Testis (tissue), 3 donors: ENCODE data around the gene GALE. TPM values are rescaled to one million over a fixed set of nuclear protein-coding genes. Genes with fewer than 3 reads are reported as not detected.

Source experiments
- DNase-seq: peaks from one replicate; pipeline ENCODE4 v3.0.0-alpha.2; 2019
- H3K27ac ChIP-seq, 2 donors: fragments of 200-600 bp; sonication (generic); one replicate each; pipeline ENCODE4 v1.5.1; 2019
- H3K27me3 ChIP-seq: fragments of 200-600 bp; sonication (generic); one replicate; pipeline ENCODE4 v1.5.1; 2019
- H3K36me3 ChIP-seq: fragments of 200-600 bp; sonication (generic); one replicate; pipeline ENCODE4 v1.5.1; 2017; ENCODE audit warnings: low read depth; ENCODE audit errors: missing control alignments
- H3K4me1 ChIP-seq: fragments of 200-600 bp; sonication (generic); one replicate; pipeline ENCODE4 v1.5.1; 2019
- H3K4me3 ChIP-seq, 2 donors: fragments of 200-600 bp; sonication (generic); one replicate each; pipeline ENCODE4 v1.5.1; 2017 to 2019
- H3K9me3 ChIP-seq: fragments of 200-600 bp; sonication (generic); one replicate; pipeline ENCODE4 v1.5.1; 2017
- POLR2A ChIP-seq: fragments of 450-650 bp; IDR thresholded peaks from one replicate; pipeline ENCODE4 v1.6.1; 2017; ENCODE audit warnings: antibody characterized with exemption, mild to moderate bottlenecking, moderate library complexity
- WGBS, 2 donors: methylation state at CpG; one replicate each; pipeline ENCODE4 v1.1.5; 2018; 5-methylcytosine and 5-hydroxymethylcytosine counted together
- intact Hi-C: fragments of 100-400 bp; cut with DNase I; formaldehyde crosslinking; loops from one replicate; pipeline ENCODE4 v1.15.1; 2023; ENCODE audit warnings: low total_unique reads
- polyA plus RNA-seq: library from polyadenylated mRNA; stranded (reverse); fragments of 350-450 nt; fragmentation: Illumina TruSeq; extraction: RNeasy Lipid Tissue Mini Kit (QIAGEN cat#74804); gene quantifications from one replicate; pipeline ENCODE4 v1.2.3, GENCODE V29; 2014; ENCODE audit warnings: low read depth, low replicate concordance; ENCODE audit not compliant: insufficient read depth
- total RNA-seq, 2 donors: library from RNA; depleted of rRNA; stranded (reverse); fragments of >200 nt; gene quantifications; one replicate each; pipeline ENCODE4 v1.2.3, GENCODE V29; 2016
- TF ChIP-seq, protein P1 (sequence below), 3 experiments: fragments of 450-650 bp in 2 of 3; fragments of 200-600 bp in 1 of 3; sonication (generic) in 1 of 3; IDR thresholded peaks; one replicate each; pipeline ENCODE4 v1.5.1; 2016 to 2019; ENCODE audit warnings: antibody characterized with exemption in 3 of 3, mild to moderate bottlenecking in 2 of 3, moderate library complexity in 1 of 3

Gene GALE
- total and polyA plus RNA-seq, 3 donors from 2014 or later = 18.7 to 26.1 (median 23.2) TPM

DNA sequence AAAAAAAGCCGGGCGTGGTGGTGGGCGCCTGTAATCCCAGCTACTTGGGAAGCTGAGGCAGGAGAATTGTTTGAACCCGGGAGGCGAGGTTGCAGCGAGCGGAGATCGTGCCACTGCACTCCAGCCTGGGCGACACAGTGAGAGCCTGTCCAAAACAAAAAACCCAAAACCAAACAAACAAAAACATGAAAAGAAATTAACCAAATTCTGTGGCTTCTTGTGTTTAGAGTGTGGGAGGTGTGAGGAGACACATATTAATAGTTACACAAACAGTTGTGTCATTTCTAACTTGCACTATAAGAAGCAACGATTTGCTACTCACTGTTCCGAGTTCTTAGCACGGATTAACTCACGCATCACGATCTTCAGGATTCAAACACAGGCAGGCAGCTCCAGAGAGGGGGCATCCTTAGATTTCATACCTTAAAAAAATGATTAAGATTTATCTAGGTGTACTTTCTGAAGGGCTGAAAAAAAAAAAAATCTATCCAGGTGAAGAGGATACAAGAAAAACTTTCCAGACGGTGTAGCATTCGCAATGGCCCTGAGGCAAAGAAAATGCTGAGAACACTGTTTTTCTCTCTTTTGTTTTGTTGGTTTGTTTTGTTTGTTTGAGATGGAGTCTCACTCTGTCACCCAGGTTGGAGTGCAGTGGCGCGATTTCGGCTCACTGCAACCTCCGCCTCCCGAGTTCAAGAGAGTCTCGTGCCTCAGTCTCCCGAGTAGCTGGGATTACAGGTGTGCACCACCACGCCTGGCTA is 25.4 kb upstream of the GALE start:
- peak overlapping the region in 1 of 2 donors; percentile 93 for H3K27ac ChIP-seq
- 32 to 46% methylated on average over 24 of the region's 24 CpGs for WGBS, 2 donors

DNA sequence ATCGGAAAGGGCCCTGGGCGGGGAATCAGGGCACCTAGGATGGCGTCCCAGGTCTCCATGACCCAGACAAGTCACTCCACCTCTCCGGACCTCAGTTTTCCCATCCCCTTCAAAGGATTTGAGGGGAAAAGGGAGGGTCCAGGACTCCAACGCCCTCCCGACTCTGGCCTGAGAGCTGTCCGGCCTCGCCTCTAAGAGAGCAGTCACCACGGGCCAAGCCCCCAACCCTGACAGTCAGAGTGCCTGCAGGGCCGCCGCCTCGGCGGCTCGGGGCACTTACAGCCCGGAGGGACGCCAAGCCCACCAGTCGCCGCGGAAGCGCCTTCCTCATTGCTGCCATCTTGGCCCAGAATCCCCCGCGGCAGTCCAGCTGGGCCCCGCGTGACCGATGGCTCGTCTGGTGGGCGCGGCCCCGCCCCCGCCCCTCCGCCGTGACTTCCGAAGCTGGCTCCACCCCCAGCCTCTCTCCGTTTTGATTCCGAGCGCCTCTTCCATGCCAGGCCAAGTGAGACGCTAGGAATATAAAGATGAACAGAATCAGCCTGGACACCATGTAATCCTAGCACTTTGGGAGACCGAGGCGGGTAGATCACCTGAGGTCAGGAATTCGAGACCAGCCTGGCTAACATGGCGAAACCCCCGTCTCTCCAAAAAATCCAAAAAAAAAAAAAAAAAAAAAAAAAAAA is 24.7 kb upstream of the GALE start, which contains the start of gene HMGCL:
TSS of gene HMGCL (minus strand) at position 354 of the 686 bp plus-strand sequence. CDS start at position 340, 14 bp downstream.
- peak; percentile 44 for TF ChIP-seq POLR2A
- TF ChIP-seq, protein P1, sequence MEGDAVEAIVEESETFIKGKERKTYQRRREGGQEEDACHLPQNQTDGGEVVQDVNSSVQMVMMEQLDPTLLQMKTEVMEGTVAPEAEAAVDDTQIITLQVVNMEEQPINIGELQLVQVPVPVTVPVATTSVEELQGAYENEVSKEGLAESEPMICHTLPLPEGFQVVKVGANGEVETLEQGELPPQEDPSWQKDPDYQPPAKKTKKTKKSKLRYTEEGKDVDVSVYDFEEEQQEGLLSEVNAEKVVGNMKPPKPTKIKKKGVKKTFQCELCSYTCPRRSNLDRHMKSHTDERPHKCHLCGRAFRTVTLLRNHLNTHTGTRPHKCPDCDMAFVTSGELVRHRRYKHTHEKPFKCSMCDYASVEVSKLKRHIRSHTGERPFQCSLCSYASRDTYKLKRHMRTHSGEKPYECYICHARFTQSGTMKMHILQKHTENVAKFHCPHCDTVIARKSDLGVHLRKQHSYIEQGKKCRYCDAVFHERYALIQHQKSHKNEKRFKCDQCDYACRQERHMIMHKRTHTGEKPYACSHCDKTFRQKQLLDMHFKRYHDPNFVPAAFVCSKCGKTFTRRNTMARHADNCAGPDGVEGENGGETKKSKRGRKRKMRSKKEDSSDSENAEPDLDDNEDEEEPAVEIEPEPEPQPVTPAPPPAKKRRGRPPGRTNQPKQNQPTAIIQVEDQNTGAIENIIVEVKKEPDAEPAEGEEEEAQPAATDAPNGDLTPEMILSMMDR (IDR thresholded peaks at IDR 0.05) = peak in 1 of 3 experiments; percentile 1
- H3K4me3 ChIP-seq = peak within 1 kb of the TSS; percentile 77 to 84
- H3K36me3 ChIP-seq = no peaks in the 10 kb centered on the region
- peak; percentile 96 for DNase-seq
- H3K27ac ChIP-seq = peak within 1 kb of the TSS; percentile 75 to 93
- H3K4me1 ChIP-seq = peaks cover 6% of the 10 kb centered on the region
- whole genome bisulfite sequencing, 2 donors = 0% methylated on average over 4 to 42 of the region's 42 CpGs
- H3K27me3 ChIP-seq = no peaks in the 10 kb centered on the region
- intact Hi-C loops = no loop called here
- no peaks in the 10 kb centered on the region for H3K9me3 ChIP-seq

More for the DNA sequence above, 25.4 kb upstream of the GALE start:
- H3K9me3 ChIP-seq = no peaks in the 10 kb centered on the region
- DNase-seq = no peak
- peaks cover 6% of the 10 kb centered on the region for H3K4me1 ChIP-seq
- intact Hi-C loops = no loop called here
- no peaks in the 10 kb centered on the region for H3K27me3 ChIP-seq
- peak overlapping the region; percentile 77 to 84 for H3K4me3 ChIP-seq
- TF ChIP-seq, protein P1 (IDR thresholded peaks at IDR 0.05) = no peak
- TF ChIP-seq POLR2A = no peak
- no peaks in the 10 kb centered on the region for H3K36me3 ChIP-seq

DNA sequence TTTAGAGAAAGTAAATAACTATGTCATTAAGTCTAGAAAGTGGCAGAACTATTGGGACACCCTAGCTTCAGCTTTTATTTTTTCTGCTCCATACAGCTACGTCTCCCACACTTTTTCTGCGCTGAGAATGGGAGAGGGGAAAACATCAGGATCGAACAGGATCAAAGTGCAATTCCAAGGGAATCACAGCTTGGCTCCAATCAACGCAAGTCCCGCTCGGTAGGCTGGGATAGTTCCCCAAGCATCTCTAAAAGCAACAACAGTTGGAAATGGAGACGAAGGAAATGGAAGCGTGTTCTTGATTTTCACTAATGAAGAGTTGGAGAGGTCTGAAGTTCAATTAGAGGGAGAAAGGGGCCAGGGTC is 24.1 kb upstream of the GALE start:
- intact Hi-C loops = no loop called here

DNA sequence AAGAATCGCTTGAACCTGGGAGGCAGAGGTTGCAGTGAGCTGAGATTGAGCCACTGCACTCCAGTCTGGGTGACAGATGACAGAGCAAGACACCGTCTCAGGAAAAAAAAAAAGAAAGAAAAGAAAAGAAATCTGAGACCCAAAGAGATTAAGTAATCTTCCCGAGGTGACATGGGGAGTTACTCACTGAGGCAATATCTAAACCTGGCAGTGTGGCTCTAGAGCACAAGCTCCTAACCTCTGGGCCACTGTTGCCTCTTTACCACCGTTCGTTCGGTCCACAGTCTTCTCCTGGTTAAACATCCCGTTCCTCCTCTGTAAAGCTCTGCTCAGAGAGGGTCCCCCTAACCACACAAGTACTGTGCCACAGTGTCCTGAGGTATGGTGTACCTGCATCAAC is 23.2 kb upstream of the GALE start:
- WGBS, 2 donors = 76 to 89% methylated on average over 6 to 7 of the region's 7 CpGs
- intact Hi-C loops = no loop called here
- no peak for TF ChIP-seq POLR2A
- TF ChIP-seq, protein P1 (IDR thresholded peaks at IDR 0.05) = no peak

More for the DNA sequence above, 24.1 kb upstream of the GALE start:
- peak overlapping the region; percentile 77 to 84 for H3K4me3 ChIP-seq
- H3K36me3 ChIP-seq = no peaks in the 10 kb centered on the region
- no peak for DNase-seq
- no peaks in the 10 kb centered on the region for H3K9me3 ChIP-seq
- peaks cover 6% of the 10 kb centered on the region for H3K4me1 ChIP-seq
- TF ChIP-seq POLR2A = no peak
- TF ChIP-seq, protein P1 (IDR thresholded peaks at IDR 0.05) = no peak
- no peaks in the 10 kb centered on the region for H3K27me3 ChIP-seq
- WGBS, 2 donors = 1% methylated on average over 8 of the region's 8 CpGs
- H3K27ac ChIP-seq = peak overlapping the region; percentile 75 to 93

More for the DNA sequence above, 23.2 kb upstream of the GALE start:
- Histone ChIP-seq H3K27ac (no peak overlapping the region), H3K4me1 (peaks cover 6% of the 10 kb centered on the region), H3K9me3 (no peaks in the 10 kb centered on the region), H3K36me3 (no peaks in the 10 kb centered on the region), H3K27me3 (no peaks in the 10 kb centered on the region), H3K4me3 (no peak overlapping the region)
- DNase-seq = no peak
